Motor neuron (in vitro differentiated cells): ENCODE data around the gene C19orf12. TPM values are rescaled to one million over a fixed set of nuclear protein-coding genes. Genes with fewer than 3 reads are reported as not detected.

Experiments
- ATAC-seq, 8 experiments: fragments of 200-7000 bp; cut with Tn5 transposase; replicated peaks in 6 of 8; 2 replicates each; pipeline ENCODE4 v1.8.0; 2021; ENCODE audit warnings: mild to moderate bottlenecking in 8 of 8, moderate library complexity in 8 of 8
- H3K27ac ChIP-seq, 2 donors: fragments of 250-450 bp; sonication (Bioruptor Pico); 2 replicates each; pipeline ENCODE4 v1.9.0; 2021; ENCODE audit warnings: antibody characterized with exemption in 2 of 2, mild to moderate bottlenecking in 2 of 2, moderate library complexity in 1 of 2
- H3K4me1 ChIP-seq, 2 donors: fragments of 250-450 bp; sonication (Bioruptor Pico); replicated peaks in 1 of 2; 2 replicates each; pipeline ENCODE4 v1.6.1; 2021; ENCODE audit warnings: antibody characterized with exemption in 2 of 2, mild to moderate bottlenecking in 2 of 2, moderate library complexity in 1 of 2
- H3K4me3 ChIP-seq, 5 donors: fragments of 250-450 bp; sonication (Bioruptor Pico); 2 replicates each; pipeline ENCODE4 v1.9.0; 2021; ENCODE audit warnings: antibody characterized with exemption in 5 of 5, mild to moderate bottlenecking in 5 of 5, moderate library complexity in 4 of 5
- WGBS, 10 experiments: fragments of 450-650 bp; shearing (Covaris generic); methylation state at CpG; one replicate each; pipeline ENCODE4 v1.0.0; 2022; 5-methylcytosine and 5-hydroxymethylcytosine counted together
- in situ Hi-C, 9 experiments: fragments of 400-800 bp; cut with MboI; loops; one replicate each; pipeline ENCODE4 v1.15.0; 2021; ENCODE audit warnings: low sequenced_read_pairs in 9 of 9, low pct_unique_long_range_greater_than_20kb in 2 of 9; ENCODE audit not compliant: unreplicated experiment in 9 of 9
- total RNA-seq, 8 experiments: library from RNA; unstranded; fragments of 300-600 nt; gene quantifications; 2 replicates each; pipeline versions ENCODE4 v1.2.3 to v1.2.4, GENCODE V29; 2022

The C19orf12 gene
- 10 to 100 TPM; 11.1 to 29.3 (median 16.6) TPM for total RNA-seq

GRCh38 chr19:29714953-29715700, at the start of gene C19orf12:
Gene C19orf12, minus strand, starts transcription at chr19:29715261. Its CDS starts 6,848 bp downstream, at chr19:29708413.
- Histone ChIP-seq H3K4me3 (peak within 1 kb of the TSS; percentile 68 to 90 (median 76)), H3K4me1 (peaks cover 12 to 19% of the 10 kb centered on the region in 2 donors), H3K27ac (peak within 1 kb of the TSS; percentile 86 to 92)
- in situ Hi-C loops, result no loop called here
- ATAC-seq, result peak; percentile 68 to 95 (median 94)
- no CpG with 5 or more reads among the region's 72 CpGs for WGBS, 10 experiments

DNA sequence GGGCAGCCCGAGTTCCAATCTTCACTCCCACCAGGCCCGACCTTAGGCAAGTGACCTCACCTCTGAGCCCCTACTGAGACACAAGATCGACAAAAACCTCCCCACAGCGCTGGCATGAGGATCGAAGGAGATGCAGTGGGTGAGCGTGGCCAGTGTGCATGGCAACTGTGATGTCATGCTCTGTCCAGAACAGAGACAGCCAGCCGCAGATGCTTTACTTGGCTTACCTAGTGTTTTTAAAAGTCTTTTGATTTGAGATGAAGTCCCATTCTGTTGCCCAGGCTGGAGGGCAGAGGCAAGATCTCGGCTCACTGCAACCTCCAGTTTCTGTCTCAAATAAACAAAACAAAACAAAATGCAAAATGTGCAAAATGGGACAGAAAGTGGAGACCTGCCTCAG, 49.3 kb upstream of the C19orf12 start:
- no peak overlapping the region for H3K27ac ChIP-seq
- no peaks in the 10 kb centered on the region for H3K4me1 ChIP-seq
- ATAC-seq, result no peak
- in situ Hi-C loops, result loop anchor here in 5 of 9 experiments (25.0 kb wide), 2 partner anchors 98 to 873 kb away; no protein-coding TSS in a partner anchor
- no peak overlapping the region for H3K4me3 ChIP-seq
- 50 to 100% (median 89%) methylated on average over 1 to 6 of the region's 8 CpGs; no CpG with 5 or more reads in 3 of the 10 experiments for WGBS, 10 experiments

DNA sequence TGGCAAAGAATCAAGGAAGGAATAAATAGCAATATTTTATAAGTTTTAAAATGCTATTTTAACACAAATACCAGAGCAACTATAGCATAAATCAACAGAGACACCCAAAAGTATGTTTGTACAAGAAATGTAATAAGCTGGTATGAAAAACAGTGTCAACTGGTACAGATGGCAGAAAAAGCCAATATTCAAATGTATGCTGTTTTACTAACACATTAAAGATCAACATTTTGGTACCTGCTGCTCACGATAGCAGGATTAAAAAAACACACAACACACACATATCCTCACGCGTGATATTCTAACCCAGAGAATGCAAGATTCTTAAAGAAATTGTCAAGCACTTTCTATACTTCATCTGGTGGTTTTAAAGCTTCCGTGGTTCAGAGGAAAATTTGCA, 48.1 kb upstream of the C19orf12 start:
- Histone ChIP-seq H3K27ac (no peak overlapping the region), H3K4me3 (no peak overlapping the region), H3K4me1 (no peaks in the 10 kb centered on the region)
- ATAC-seq, result no peak
- 58 to 87% (median 71%) methylated on average over 1 to 4 of the region's 4 CpGs; no CpG with 5 or more reads in 1 of the 10 experiments for WGBS, 10 experiments
- in situ Hi-C loops, result loop anchor here in 5 of 9 experiments (25.0 kb wide), 2 partner anchors 99 to 874 kb away; no protein-coding TSS in a partner anchor

- no peaks in the 10 kb centered on the region for H3K4me1 ChIP-seq
- no peak overlapping the region for H3K4me3 ChIP-seq
- in situ Hi-C loops, result loop anchor here in 5 of 9 experiments (25.0 kb wide), 2 partner anchors 101 to 876 kb away; no protein-coding TSS in a partner anchor
- ATAC-seq, result no peak
- whole genome bisulfite sequencing, 10 experiments, result 43 to 69% (median 50%) methylated on average over 6 to 11 of the region's 14 CpGs
- H3K27ac ChIP-seq, result no peak overlapping the region
Measured at GRCh38 chr19:29761575-29762232, 46.6 kb upstream of the C19orf12 start.

- no peak for ATAC-seq
- Histone ChIP-seq H3K4me1 (no peaks in the 10 kb centered on the region), H3K27ac (no peak overlapping the region), H3K4me3 (no peak overlapping the region)
- in situ Hi-C loops, result loop anchor here in 5 of 9 experiments (25.0 kb wide), 2 partner anchors 101 to 876 kb away; no protein-coding TSS in a partner anchor
- WGBS, 10 experiments, result 40 to 100% (median 98%) methylated on average over 1 to 7 of the region's 16 CpGs; no CpG with 5 or more reads in 3 of the 10 experiments
Measured at GRCh38 chr19:29760752-29761502, 45.9 kb upstream of the C19orf12 start.

DNA sequence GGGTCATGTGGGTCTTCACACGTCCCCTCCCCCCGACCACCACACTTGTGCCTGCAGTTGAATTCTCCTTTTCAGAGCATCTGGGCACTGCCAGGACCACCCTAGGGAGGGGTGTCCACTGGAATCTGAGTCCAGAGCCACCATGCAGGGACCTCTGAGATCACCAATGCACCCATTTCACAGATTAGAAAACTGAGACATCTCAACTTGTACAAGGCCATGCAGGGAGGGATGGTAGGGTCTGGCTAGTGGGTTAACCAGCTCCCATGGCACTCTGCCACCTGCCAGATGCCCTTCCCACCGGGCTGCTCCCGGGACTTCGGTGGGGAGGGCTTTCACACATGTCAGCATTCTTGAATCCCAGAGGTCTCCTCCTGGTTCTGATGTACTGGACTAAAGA, 44.3 kb upstream of the C19orf12 start:
- Histone ChIP-seq H3K27ac (no peak overlapping the region), H3K4me3 (no peak overlapping the region), H3K4me1 (no peaks in the 10 kb centered on the region)
- no peak for ATAC-seq
- WGBS, 10 experiments, result 0 to 100% (median 96%) methylated on average over 2 to 4 of the region's 5 CpGs; no CpG with 5 or more reads in 5 of the 10 experiments
- in situ Hi-C loops, result loop anchor here in 5 of 9 experiments (25.0 kb wide), 2 partner anchors 103 to 878 kb away; no protein-coding TSS in a partner anchor

DNA sequence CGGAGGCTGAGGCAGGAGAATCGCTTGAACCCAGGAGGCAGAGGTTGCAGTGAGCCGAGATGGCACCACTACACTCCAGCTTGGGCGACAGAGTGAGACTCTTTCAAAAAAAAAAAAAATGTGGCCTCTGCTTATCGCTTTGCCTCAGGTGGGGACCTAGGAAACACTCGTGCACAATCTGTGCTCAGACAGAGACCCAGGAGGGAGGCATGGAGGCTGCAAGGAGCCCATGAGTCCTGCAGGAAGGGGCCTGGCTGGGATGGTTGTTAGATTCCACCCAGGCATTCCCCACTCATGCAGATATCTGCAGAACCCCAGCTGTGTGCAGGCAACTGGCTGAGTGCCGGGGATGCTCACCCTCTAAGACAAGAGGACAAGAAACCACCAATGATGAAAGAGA, 43.8 kb upstream of the C19orf12 start:
- H3K4me1 ChIP-seq, result no peaks in the 10 kb centered on the region
- no peak overlapping the region for H3K27ac ChIP-seq
- in situ Hi-C loops, result loop anchor here in 5 of 9 experiments (25.0 kb wide), 2 partner anchors 103 to 878 kb away; no protein-coding TSS in a partner anchor
- no peak overlapping the region for H3K4me3 ChIP-seq
- 60 to 100% (median 92%) methylated on average over 1 to 6 of the region's 7 CpGs; no CpG with 5 or more reads in 3 of the 10 experiments for WGBS, 10 experiments
- ATAC-seq, result no peak

- ATAC-seq, result no peak
- H3K4me3 ChIP-seq, result no peak overlapping the region
- 17 to 40% (median 30%) methylated on average over 1 to 2 of the region's 9 CpGs; no CpG with 5 or more reads in 6 of the 10 experiments for WGBS, 10 experiments
- in situ Hi-C loops, result loop anchor here in 5 of 9 experiments (25.0 kb wide), 2 partner anchors 105 to 880 kb away; no protein-coding TSS in a partner anchor
- no peak overlapping the region for H3K27ac ChIP-seq
- no peaks in the 10 kb centered on the region for H3K4me1 ChIP-seq
Measured at GRCh38 chr19:29757551-29757950, 42.5 kb upstream of the C19orf12 start.

GRCh38 chr19:29753934-29754305, 38.9 kb upstream of the C19orf12 start:
- H3K4me3 ChIP-seq, result no peak overlapping the region
- no peak overlapping the region for H3K27ac ChIP-seq
- 31 to 97% (median 75%) methylated on average over 2 to 6 of the region's 7 CpGs; no CpG with 5 or more reads in 6 of the 10 experiments for WGBS, 10 experiments
- in situ Hi-C loops, result loop anchor here in 5 of 9 experiments (25.0 kb wide), 2 partner anchors 108 to 883 kb away; no protein-coding TSS in a partner anchor
- no peaks in the 10 kb centered on the region for H3K4me1 ChIP-seq
- ATAC-seq, result no peak

DNA sequence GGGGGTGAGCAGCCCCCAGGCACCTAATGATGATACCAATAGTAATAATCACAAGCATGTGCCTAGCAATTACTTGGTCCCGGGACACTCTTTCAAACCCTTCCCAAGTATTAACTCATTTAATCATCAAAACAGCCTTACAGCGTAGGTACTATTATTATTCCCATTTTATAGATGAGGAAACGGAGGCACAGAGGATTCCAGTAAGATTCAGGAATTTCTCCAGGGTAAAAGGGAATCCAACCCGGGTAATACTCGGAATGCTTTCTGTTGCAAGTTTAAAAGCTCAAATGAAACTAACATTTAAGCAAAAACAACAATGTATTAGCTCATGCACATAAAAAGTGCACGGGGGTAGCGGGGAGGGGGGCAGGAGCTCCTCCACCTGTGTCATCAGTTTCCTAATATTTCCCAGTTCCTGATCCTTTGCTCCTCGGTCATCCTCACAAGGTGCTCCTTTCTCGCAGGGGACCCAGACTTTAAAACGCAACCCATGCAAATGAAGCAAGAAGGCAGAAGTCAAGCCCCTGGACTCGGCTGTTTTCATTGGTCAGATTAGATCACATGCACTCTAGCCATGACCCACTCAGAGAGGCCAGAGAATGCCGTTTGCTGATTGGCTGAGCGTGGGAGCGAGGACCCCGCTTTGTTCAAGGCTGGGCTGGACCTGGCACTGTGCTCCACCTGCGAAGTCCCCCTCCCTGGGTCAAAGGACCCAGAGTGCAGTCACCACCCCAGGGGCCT, 38.3 kb upstream of the C19orf12 start:
- H3K4me1 ChIP-seq, result no peaks in the 10 kb centered on the region
- H3K27ac ChIP-seq, result no peak overlapping the region
- WGBS, 10 experiments, result 28 to 100% (median 87%) methylated on average over 2 to 8 of the region's 16 CpGs; no CpG with 5 or more reads in 2 of the 10 experiments
- in situ Hi-C loops, result loop anchor here in 5 of 9 experiments (25.0 kb wide), 2 partner anchors 109 to 884 kb away; no protein-coding TSS in a partner anchor
- H3K4me3 ChIP-seq, result no peak overlapping the region
- no peak for ATAC-seq

- Histone ChIP-seq H3K4me3 (no peak overlapping the region), H3K4me1 (no peaks in the 10 kb centered on the region), H3K27ac (no peak overlapping the region)
- ATAC-seq, result no peak
- in situ Hi-C loops, result loop anchor here in 5 of 9 experiments (25.0 kb wide), 2 partner anchors 110 to 885 kb away; no protein-coding TSS in a partner anchor
- 0 to 83% (median 73%) methylated on average over 1 to 5 of the region's 11 CpGs; no CpG with 5 or more reads in 2 of the 10 experiments for WGBS, 10 experiments
Measured at GRCh38 chr19:29752450-29753025, 37.5 kb upstream of the C19orf12 start.
